Activated T-helper 17 cell treated with anti-CD3 and anti-CD28 coated beads, Interleukin-2, amount 50 U/mL, for 72 hours (primary cell): ENCODE results near the gene CKS1B. TPM values are rescaled to one million over a fixed set of nuclear protein-coding genes. Genes with fewer than 3 reads are reported as not detected.

Experiments used
- ATAC-seq: fragments of 150-1000 bp; cut with Tn5 transposase; replicated peaks from 2 replicates; pipeline ENCODE4 v1.10.0; 2021; ENCODE audit warnings: mild to moderate bottlenecking, moderate library complexity
- H3K27ac Mint-ChIP-seq: one replicate; pipeline ENCODE4 v1.8.0; 2022; ENCODE audit warnings: mixed read lengths
- H3K27me3 Mint-ChIP-seq: one replicate; pipeline ENCODE4 v1.8.0; 2022; ENCODE audit warnings: mixed read lengths
- H3K36me3 Mint-ChIP-seq: one replicate; pipeline ENCODE4 v1.8.0; 2022; ENCODE audit warnings: low read depth, mild to moderate bottlenecking, mixed read lengths
- H3K4me1 Mint-ChIP-seq: one replicate; pipeline ENCODE4 v1.8.0; 2022; ENCODE audit warnings: mixed read lengths
- H3K4me3 Mint-ChIP-seq: one replicate; pipeline ENCODE4 v1.8.0; 2022; ENCODE audit warnings: mild to moderate bottlenecking, mixed read lengths
- H3K9me3 Mint-ChIP-seq: one replicate; pipeline ENCODE4 v1.8.0; 2022; ENCODE audit warnings: mixed read lengths
- total RNA-seq, 2 donors: library from RNA; stranded (reverse); gene quantifications; one replicate each; pipeline ENCODE4 v1.2.3, GENCODE V29; 2022

Gene CKS1B
- total RNA-seq, 2 donors from 2014 or later, result 162 to 188 TPM

DNA sequence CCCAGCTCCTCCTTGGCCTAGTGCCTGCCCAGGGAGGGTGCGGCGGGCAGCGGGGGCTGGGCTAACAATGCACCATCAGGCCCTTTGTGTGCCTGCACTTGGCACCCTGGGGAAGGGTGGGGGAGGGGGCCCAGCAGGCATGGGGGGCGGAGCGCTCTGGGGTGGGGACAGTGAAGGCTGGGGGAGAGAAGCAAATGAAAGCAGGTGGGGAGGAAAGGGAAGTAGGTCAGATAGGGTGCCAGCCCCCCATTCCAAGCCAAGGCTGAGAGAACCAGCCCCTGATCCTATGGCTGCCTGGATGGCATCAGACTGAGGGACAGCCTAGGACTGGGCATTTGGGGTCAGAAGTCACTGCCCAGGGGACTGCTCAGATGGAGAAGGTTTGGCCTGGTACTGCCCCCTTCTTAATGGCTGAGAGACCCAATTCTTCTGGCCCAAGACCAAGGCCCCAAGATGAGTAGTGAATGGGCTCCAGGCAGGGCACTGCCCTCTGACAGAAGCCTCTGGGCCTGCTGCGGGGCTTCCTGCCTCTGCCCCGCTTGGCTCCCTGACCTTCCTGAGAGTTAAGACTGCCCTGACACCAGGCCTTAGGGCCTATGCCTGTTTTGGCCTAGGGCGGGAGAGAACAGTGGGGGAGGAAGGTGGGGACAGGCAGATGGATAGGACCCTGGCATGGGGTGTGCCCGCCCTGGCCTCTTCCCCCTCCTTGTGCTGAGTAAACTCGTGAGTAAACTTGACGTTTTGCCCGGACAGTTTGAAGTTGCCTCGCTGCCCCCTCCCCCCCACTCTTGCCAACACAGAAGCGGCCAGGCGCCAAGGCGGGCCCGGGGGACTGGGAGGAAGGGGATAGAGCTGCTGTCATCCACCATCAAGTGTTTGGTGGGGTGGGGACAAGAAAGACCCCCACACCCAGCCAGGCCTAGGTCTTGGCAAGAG lies 30.9 kb downstream of the CKS1B start:
- Mint-ChIP-seq H3K27me3 (no peaks in the 10 kb centered on the region), H3K36me3 (peaks cover 65% of the 10 kb centered on the region), H3K4me1 (peaks cover 17% of the 10 kb centered on the region), H3K9me3 (no peaks in the 10 kb centered on the region), H3K4me3 (peak overlapping the region; percentile 91), H3K27ac (peak overlapping the region; percentile 95)
- ATAC-seq, result no peak

DNA sequence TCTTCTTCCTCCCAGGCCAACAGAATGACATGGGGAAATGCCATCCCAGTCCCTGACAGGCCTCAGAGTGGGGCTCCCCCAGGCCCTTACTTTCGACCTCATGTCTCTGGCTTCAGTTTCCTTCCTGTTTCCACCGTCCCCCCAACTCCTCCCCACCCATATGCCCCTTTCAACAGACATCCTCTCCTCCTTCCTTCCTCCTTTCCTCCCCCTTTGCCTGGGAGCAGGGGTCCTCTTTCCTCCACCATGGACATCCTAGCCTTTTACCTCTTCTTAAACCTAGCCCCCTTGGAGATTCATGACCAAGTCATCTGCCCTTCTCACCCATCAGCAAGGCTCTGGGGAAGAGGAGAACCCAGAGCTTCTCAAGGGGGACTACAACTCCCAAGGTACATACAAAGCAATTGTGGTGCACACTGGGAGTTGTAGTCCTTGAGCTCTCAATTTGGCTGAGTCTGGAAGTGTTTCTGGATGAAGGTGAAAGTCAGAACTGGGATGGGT lies 32.2 kb downstream of the CKS1B start:
- peak overlapping the region; percentile 94 for H3K27ac Mint-ChIP-seq
- H3K27me3 Mint-ChIP-seq, result no peaks in the 10 kb centered on the region
- no peak for ATAC-seq
- no peaks in the 10 kb centered on the region for H3K9me3 Mint-ChIP-seq
- H3K4me3 Mint-ChIP-seq, result peak overlapping the region; percentile 91
- H3K36me3 Mint-ChIP-seq, result peaks cover 78% of the 10 kb centered on the region
- peaks cover 17% of the 10 kb centered on the region for H3K4me1 Mint-ChIP-seq

DNA sequence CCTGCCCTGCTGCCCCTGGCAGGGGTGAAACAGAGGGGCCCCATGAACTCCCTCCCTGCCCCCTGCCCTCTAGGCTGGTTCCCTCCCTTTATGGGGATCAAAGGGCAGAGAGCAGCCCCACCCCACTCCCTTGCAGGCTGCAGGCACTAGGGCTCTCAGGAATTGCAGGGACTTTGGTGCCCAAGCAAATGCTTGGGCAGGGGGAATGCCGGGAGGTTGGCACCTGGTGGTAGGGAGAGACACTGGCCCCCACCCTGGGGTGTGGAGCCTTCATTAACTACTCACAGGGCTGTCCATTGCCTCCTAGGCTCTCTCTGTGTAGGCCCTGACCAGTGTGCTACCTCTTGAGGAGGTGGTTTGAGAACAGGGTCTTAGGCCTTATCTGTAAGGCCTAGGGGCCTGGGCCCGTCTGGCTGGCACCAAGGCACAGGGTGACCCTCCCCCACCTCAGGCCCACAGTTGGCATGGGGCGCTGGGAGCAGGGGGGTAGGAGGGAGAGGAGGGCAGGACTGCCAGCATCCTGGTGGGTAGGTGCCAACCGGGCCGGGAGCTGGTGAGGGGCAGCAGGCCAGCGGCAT lies 32.9 kb downstream of the CKS1B start:
- Mint-ChIP-seq H3K27ac (no peak overlapping the region), H3K27me3 (no peaks in the 10 kb centered on the region), H3K4me3 (peak overlapping the region; percentile 91), H3K9me3 (no peaks in the 10 kb centered on the region), H3K36me3 (peaks cover 80% of the 10 kb centered on the region), H3K4me1 (peaks cover 22% of the 10 kb centered on the region)
- no peak for ATAC-seq

DNA sequence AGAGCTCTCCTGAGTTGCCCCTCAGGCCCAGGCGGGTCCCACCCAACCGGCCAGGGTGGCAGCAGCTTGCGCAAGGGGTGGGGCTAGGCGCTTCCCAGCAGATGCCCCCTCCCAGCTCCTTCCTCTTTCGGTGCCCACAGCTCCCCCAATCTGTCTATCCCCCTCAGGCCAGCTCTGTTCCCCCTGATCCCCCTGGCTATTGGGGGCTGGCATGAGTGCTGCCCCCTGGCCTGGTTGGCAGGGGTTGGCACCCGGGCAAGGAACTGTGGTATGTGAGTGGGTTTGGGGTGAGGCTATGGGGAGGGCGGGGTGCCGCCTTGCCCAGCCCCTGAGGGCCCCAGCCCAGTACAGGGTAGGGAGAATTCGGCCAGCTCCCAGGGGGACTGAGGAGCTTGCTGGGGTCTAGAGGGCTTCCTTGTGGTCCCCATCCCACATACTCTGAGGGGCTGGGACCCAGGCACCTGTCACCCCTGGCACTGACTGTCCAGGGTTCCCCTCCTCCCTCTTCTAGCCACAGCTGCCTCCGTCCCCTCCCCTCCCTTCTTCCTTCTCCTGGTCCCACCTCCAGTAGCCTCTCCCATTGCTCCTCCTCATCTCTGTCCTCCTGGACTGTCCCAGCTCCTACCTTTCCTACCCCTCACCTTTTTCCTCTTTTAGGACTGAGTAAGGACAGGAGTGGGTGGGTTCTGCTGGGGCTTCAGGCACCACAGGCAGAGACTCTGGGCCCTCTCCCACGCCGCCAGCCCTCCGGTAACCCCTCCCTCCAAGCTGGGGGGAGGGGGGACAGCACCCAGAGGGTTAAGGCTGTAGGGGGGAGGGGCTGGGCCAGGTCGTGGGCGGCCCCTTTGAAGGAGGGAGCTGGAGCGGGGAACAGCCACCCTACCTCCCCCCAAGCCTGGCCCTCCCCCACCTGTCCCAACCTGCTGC lies 33.8 kb downstream of the CKS1B start:
- Mint-ChIP-seq H3K27me3 (no peaks in the 10 kb centered on the region), H3K9me3 (no peaks in the 10 kb centered on the region), H3K4me1 (peaks cover 31% of the 10 kb centered on the region), H3K36me3 (peaks cover 82% of the 10 kb centered on the region), H3K27ac (peak overlapping the region; percentile 92), H3K4me3 (peak overlapping the region; percentile 91)
- peak; percentile 68 for ATAC-seq

DNA sequence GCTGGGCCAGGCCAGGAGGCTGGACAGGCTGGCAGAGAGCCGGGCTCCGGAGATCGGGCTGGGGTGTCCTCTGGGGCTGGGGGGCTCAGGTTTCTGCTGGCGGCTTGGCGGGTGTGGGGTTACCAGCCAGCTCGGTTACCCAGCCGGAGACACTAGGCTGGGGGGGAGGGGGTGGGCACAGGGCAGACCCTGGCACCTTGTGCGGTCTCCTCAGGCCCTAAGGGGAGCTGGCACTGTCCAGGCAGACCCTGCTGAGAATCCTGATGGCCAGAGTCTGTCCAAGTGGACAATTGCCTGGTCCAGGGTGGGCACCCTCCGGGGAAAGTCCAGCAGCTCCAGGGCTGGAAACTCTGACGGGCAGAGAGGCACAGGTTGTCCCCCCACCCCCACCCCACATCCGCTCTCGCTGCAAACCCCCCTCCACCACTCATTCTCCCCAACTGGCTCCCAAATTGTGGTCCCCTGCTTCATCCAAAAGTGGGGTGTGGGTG lies 34.8 kb downstream of the CKS1B start:
- Mint-ChIP-seq H3K4me3 (peak overlapping the region; percentile 91), H3K4me1 (peaks cover 35% of the 10 kb centered on the region), H3K9me3 (no peaks in the 10 kb centered on the region), H3K36me3 (peaks cover 82% of the 10 kb centered on the region), H3K27me3 (no peaks in the 10 kb centered on the region), H3K27ac (peak overlapping the region; percentile 92)
- ATAC-seq, result no peak

DNA sequence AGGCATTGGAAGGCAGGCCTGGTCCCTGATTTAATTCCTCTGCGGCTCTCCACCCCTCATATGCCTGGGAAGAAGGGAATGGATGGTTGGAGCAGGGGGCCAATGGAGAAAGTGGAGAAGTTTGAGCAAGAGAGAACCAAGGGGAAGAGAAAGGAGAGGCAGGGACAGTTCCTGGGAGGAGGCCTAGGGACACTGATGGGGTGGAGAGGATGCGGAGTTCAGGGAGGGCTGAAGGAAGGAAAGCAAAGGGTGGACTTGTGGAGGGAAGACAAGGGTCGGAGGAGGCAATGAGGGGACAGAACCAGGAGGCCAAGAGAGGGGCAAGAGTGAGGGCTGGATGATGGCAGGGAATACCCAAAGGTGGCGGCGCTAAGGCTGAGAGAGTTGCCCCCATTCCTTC lies 35.3 kb downstream of the CKS1B start:
- H3K9me3 Mint-ChIP-seq, result no peaks in the 10 kb centered on the region
- H3K27ac Mint-ChIP-seq, result peak overlapping the region; percentile 92
- H3K4me1 Mint-ChIP-seq, result peaks cover 32% of the 10 kb centered on the region
- H3K27me3 Mint-ChIP-seq, result no peaks in the 10 kb centered on the region
- no peak for ATAC-seq
- peaks cover 82% of the 10 kb centered on the region for H3K36me3 Mint-ChIP-seq
- H3K4me3 Mint-ChIP-seq, result peak overlapping the region; percentile 91

DNA sequence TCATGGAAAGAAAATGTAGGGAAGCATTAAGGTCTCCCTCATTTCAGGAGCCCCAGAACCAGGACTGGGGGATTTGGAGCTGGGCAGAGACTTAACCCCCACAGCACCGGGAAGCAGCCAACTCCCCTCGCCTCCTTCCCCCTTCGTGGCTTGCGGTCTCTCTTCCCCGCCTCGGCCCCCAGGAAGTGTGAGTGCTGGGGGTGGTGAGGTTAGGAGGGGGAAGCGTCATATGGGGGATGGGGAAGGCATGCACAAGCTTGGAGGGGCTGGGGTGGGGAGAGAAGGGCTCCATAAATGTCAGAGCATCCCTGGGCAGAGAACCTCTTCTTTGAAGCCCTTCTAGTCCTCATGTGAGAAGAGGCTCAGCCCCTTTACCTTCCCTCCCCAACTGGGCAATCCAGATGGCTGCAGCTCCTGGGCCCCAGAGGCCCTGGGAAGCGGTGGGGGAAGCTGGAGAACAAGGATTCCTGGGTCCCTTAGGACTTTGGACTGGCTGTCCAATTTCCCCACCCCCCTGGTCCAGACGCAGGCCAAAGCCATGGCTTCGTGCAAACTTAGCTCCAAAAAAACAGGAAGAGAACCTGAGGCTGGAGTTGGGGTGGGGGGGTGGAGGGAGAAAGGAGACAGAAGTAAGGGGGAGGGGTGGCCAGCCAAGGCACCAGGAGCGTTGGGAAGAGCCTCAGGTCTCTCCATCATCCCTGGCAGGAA lies 35.9 kb downstream of the CKS1B start:
- Mint-ChIP-seq H3K4me1 (peaks cover 32% of the 10 kb centered on the region), H3K36me3 (peaks cover 83% of the 10 kb centered on the region), H3K27me3 (no peaks in the 10 kb centered on the region), H3K4me3 (peak overlapping the region; percentile 91), H3K9me3 (no peaks in the 10 kb centered on the region), H3K27ac (peak overlapping the region; percentile 92)
- no peak for ATAC-seq

DNA sequence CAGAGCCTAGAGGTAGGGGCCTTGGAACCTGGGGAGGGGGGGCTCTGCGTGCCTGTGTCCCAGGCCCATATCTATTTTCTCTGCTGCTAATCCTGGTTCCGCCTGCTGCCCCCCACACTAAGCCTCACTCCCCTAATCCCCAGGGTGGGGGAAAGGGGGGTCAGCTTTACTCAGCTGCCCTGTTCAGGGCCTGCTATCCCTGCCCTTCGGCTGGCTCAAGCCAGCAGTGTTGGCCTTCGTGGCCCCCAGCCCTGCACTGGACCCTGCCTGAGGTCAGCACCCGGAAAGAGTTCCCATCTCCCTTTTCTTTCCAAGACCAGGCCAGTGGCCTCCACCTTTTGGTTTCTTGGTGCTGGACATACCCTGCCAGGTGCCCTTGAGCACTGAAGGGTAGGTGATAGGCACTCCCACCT lies 36.5 kb downstream of the CKS1B start:
- Mint-ChIP-seq H3K4me3 (peak overlapping the region; percentile 91), H3K27ac (peak overlapping the region; percentile 92), H3K27me3 (no peaks in the 10 kb centered on the region), H3K9me3 (no peaks in the 10 kb centered on the region), H3K4me1 (peaks cover 37% of the 10 kb centered on the region), H3K36me3 (peaks cover 83% of the 10 kb centered on the region)
- no peak for ATAC-seq

DNA sequence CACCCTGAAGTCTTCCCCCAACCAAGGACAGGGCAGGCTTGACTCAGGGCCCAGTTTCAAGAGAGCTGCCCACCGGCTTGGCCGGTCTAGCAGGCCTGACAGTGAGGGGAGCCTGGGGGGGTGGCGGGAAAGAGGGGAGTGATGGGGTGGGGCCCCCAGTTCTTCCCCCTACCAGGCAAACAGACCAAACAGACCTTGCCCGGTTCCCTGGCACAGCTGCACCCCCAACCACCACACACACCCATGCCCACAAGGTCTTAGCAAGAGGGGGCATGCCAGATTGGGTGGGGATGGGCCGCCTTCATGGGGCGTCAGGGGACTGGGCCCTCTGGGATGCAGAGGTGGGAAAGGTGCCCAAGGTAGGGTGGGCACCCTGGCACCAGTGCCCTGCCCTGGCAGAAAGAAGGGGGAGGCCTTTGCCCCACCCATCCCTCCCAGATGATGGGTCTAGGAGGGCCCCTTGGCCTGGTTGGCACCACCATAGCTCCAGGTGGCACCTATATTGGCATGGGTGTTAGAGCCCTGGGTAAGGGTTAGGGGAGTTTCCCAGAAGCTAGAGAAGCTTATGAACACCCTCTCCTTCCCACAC lies 37.0 kb downstream of the CKS1B start:
- Mint-ChIP-seq H3K4me3 (peak overlapping the region; percentile 91), H3K4me1 (peaks cover 37% of the 10 kb centered on the region), H3K27ac (peak overlapping the region; percentile 92), H3K36me3 (peaks cover 83% of the 10 kb centered on the region), H3K9me3 (no peaks in the 10 kb centered on the region), H3K27me3 (no peaks in the 10 kb centered on the region)
- ATAC-seq, result no peak

DNA sequence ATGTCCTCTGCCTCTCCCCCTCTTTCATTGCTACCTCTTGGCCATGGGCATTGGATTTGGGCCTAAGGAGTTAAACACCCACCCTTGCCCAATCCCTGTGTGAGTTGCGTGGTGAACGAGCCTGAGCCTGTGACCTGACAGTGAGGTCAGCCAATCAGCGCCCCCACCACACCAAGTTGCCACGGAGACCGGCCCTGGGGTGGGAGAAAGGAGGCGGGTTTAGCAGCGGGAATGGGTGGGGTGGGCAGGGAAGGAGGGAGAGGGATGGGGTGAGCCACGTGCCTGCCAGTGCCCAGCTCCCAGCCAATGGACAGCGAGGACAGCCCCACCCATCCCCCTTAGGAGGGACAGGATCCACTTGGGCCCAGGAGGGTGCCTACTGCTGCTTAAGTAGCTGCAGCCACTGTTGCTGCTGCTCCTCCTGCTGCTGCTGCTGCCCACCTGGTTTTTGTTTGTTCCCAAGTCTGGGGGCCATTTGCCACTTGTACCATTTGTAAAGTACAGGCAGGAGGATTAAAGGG lies 37.6 kb downstream of the CKS1B start:
- peaks cover 34% of the 10 kb centered on the region for H3K4me1 Mint-ChIP-seq
- no peak for ATAC-seq
- H3K27ac Mint-ChIP-seq, result peak overlapping the region; percentile 69
- H3K27me3 Mint-ChIP-seq, result no peaks in the 10 kb centered on the region
- H3K9me3 Mint-ChIP-seq, result no peaks in the 10 kb centered on the region
- H3K4me3 Mint-ChIP-seq, result peak overlapping the region; percentile 91
- H3K36me3 Mint-ChIP-seq, result peaks cover 88% of the 10 kb centered on the region

DNA sequence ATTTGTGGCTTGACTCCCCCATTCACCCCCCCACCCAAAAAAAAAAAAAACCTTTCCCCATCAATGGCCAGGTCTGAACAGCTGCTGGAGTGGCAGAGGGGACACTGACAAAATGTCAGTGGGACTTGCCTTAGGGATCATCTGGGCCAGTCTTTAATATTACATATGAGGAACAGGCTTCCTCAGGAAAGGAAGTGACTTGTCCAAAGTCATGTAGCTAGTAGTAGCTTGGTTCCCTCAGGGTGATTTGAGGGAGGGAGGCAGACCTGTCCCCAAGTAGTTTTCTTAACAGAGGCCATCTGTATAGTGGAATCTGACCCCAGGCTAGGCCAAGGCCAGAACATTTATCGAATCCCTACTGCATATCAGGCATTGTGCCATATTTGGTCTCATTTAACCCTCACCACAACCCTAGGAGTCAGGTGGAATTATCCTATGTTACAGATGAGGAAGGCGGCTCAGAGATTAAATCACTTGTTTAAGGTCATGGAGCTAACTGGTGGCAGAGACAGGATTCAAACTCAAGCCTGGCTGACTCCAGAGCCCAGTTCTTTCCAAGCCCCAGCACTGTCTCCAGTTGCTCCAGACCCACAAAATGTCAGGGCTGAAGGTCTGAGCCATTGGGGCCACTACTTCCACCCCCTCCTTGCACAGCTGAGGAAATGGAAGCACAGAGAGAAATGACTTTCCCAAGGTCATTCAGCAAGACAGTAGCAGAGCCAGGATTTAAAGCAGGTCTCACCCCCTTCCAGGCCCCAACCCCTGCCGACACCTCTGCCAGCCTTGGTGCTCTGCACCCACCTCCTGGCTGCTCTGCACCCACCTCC lies 38.5 kb downstream of the CKS1B start:
- no peaks in the 10 kb centered on the region for H3K9me3 Mint-ChIP-seq
- H3K36me3 Mint-ChIP-seq, result peaks cover 95% of the 10 kb centered on the region
- ATAC-seq, result no peak
- peak overlapping the region; percentile 91 for H3K4me3 Mint-ChIP-seq
- H3K4me1 Mint-ChIP-seq, result peaks cover 34% of the 10 kb centered on the region
- H3K27me3 Mint-ChIP-seq, result no peaks in the 10 kb centered on the region
- H3K27ac Mint-ChIP-seq, result peak overlapping the region; percentile 69

DNA sequence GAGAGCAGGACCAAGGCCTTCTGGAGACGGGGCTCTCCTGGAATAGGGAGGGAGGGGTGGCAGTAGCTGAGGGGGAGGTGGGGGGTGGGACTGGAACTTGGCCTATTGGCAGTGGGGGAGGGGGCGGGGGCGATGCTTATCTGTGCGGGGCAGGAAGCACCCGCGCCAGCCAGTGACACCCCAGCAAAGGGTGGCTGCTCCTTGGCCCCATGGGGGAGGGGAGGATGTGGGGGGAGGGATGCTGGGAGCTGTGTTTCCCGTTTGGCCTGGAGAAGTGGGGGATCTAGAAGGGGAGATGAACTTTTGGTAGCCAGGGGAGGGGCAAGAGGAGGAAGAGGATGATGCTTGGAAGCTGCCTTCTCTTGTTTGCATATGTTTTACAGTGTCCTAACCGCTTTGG lies 39.2 kb downstream of the CKS1B start:
- Mint-ChIP-seq H3K4me3 (peak overlapping the region; percentile 91), H3K9me3 (no peaks in the 10 kb centered on the region), H3K36me3 (peaks cover 95% of the 10 kb centered on the region), H3K27me3 (no peaks in the 10 kb centered on the region), H3K4me1 (peaks cover 34% of the 10 kb centered on the region), H3K27ac (no peak overlapping the region)
- no peak for ATAC-seq
